A549 (cell line): ENCODE data around the gene CCDC9. TPM values are rescaled to one million over a fixed set of nuclear protein-coding genes. Genes with fewer than 3 reads are reported as not detected.

Experiments used
- ATAC-seq, 2 experiments: fragments of 200-7000 bp in 1 of 2; fragments of >200 bp in 1 of 2; cut with Nextera tagmentation in 1 of 2; cut with Tn5 transposase in 1 of 2; 3 replicates each; pipeline versions ENCODE4 v1.8.0 to v1.9.1; 2018 to 2020; ENCODE audit warnings: mild to moderate bottlenecking in 1 of 2, moderate library complexity in 1 of 2
- CTCF ChIA-PET: fragments of 300-600 bp; sonication (Branson Sonifier 250); formaldehyde crosslinking; extraction: SDS; loops from one replicate; lab custom pipeline; 2021; ENCODE audit warnings: antibody characterized with exemption, inconsistent platforms; lab: Yijun Ruan, JAX
- POLR2A ChIA-PET: fragments of 350-600 bp; formaldehyde crosslinking; extraction: SDS; loops from one replicate; lab custom pipeline; 2021; ENCODE audit warnings: antibody characterized with exemption, inconsistent platforms; lab: Yijun Ruan, JAX
- DNase-seq, 2 experiments: peaks; one replicate each; pipeline versions ENCODE4 v3.0.0 to v3.0.0-alpha.2; 2011 to 2016; ENCODE audit warnings: low read depth in 1 of 2, low spot score in 1 of 2
- FAIRE-seq: peaks from 2 replicates; lab custom pipeline; 2011; peaks lifted over from hg19 to GRCh38; lab: Jason Lieb, UNC
- H3K27ac ChIP-seq, 2 experiments: fragments of >200 bp; sonication (Bioruptor Twin); formaldehyde crosslinking; 3 replicates each; pipeline ENCODE4 v1.5.1; 2016 to 2017
- H3K4me1 ChIP-seq: fragments of >200 bp; sonication (Bioruptor Twin); formaldehyde crosslinking; 3 replicates; pipeline ENCODE4 v1.6.1; 2016
- H3K4me2 ChIP-seq: fragments of >200 bp; sonication (Bioruptor Twin); formaldehyde crosslinking; 3 replicates; pipeline ENCODE4 v1.6.1; 2016
- H3K4me3 ChIP-seq: fragments of >200 bp; sonication (Bioruptor Twin); formaldehyde crosslinking; 3 replicates; pipeline ENCODE4 v1.5.1; 2016
- H3K9me3 ChIP-seq: fragments of >200 bp; sonication (Bioruptor Twin); formaldehyde crosslinking; 3 replicates; pipeline ENCODE4 v1.6.1; 2016
- BHLHE40 ChIP-seq: IDR thresholded peaks from 2 replicates; pipeline ENCODE4 v1.6.1; 2012; ENCODE audit warnings: low read depth, low read length, inconsistent platforms
- CBX2 ChIP-seq: fragments of 200-600 bp; sonication (generic); IDR thresholded peaks from 2 replicates; pipeline ENCODE4 v1.6.1; 2016; ENCODE audit warnings: low read depth, mild to moderate bottlenecking, borderline replicate concordance
- CBX8 ChIP-seq: fragments of 200-600 bp; sonication (generic); IDR thresholded peaks from 2 replicates; pipeline ENCODE4 v1.6.1; 2016
- CHD4 ChIP-seq: fragments of 200-600 bp; sonication (generic); IDR thresholded peaks from 2 replicates; pipeline ENCODE4 v1.6.1; 2016; ENCODE audit warnings: antibody characterized with exemption, mild to moderate bottlenecking, borderline replicate concordance
- EHF ChIP-seq: fragments of 250-450 bp; sonication (Bioruptor Pico); IDR thresholded peaks from 2 replicates; pipeline ENCODE4 v1.5.0; 2020; ENCODE audit warnings: mild to moderate bottlenecking
- EHMT2 ChIP-seq: fragments of 200-600 bp; sonication (generic); IDR thresholded peaks from 2 replicates; pipeline ENCODE4 v1.6.1; 2016; ENCODE audit warnings: antibody characterized with exemption, low read depth, mild to moderate bottlenecking, moderate library complexity
- EP300 ChIP-seq, 2 experiments: fragments of >200 bp; sonication (Bioruptor Twin); formaldehyde crosslinking; IDR thresholded peaks; 2 replicates in 1 of 2; 3 replicates in 1 of 2; pipeline ENCODE4 v1.6.1; 2016 to 2017
- FOSB ChIP-seq: fragments of 250-450 bp; sonication (Bioruptor Pico); IDR thresholded peaks from 2 replicates; pipeline ENCODE4 v1.5.0; 2020; ENCODE audit warnings: mild to moderate bottlenecking, moderate library complexity
- FOSL2 ChIP-seq, 2 experiments: fragments of 450-650 bp in 1 of 2; fragments of >200 bp in 1 of 2; sonication (Bioruptor Twin) in 1 of 2; formaldehyde crosslinking; IDR thresholded peaks; 2 replicates each; pipeline versions ENCODE4 v1.5.0 to v1.6.1; 2016 to 2020; ENCODE audit warnings: mild to moderate bottlenecking in 1 of 2, moderate library complexity in 1 of 2
- HEYL ChIP-seq: fragments of 250-450 bp; sonication (Bioruptor Pico); IDR thresholded peaks from 2 replicates; pipeline ENCODE4 v1.8.0; 2021; ENCODE audit warnings: mild to moderate bottlenecking, moderate library complexity
- HOXA7 ChIP-seq: fragments of 250-450 bp; sonication (Bioruptor Pico); IDR thresholded peaks from 2 replicates; pipeline ENCODE4 v1.5.0; 2020; ENCODE audit warnings: mild to moderate bottlenecking, moderate library complexity
- HOXB13 ChIP-seq: fragments of 250-450 bp; sonication (Bioruptor Pico); IDR thresholded peaks from 2 replicates; pipeline ENCODE4 v1.5.0; 2020; ENCODE audit warnings: low read depth, mild to moderate bottlenecking, moderate library complexity
- MAFK ChIP-seq: fragments of 450-650 bp; IDR thresholded peaks from 2 replicates; pipeline ENCODE4 v1.6.1; 2014; ENCODE audit not compliant: partially characterized antibody
- MAZ ChIP-seq: fragments of 150-350 bp; IDR thresholded peaks from 2 replicates; pipeline ENCODE4 v1.6.1; 2014; ENCODE audit warnings: antibody characterized with exemption, low read depth, low read length, borderline replicate concordance
- MYC ChIP-seq: IDR thresholded peaks from 2 replicates; pipeline ENCODE4 v1.6.1; 2012; ENCODE audit warnings: mild to moderate bottlenecking, inconsistent platforms, low read length, improper control_type of control experiment, borderline replicate concordance
- NFE2L2 ChIP-seq: fragments of 150-350 bp; conservative IDR thresholded peaks from 2 replicates; pipeline ENCODE4 v1.6.1; 2014; ENCODE audit warnings: low read length
- NPAS2 ChIP-seq: fragments of 250-450 bp; sonication (Bioruptor Pico); IDR thresholded peaks from 2 replicates; pipeline ENCODE4 v1.8.0; 2022; ENCODE audit warnings: mild to moderate bottlenecking, moderate library complexity, borderline replicate concordance
- PHF8 ChIP-seq: fragments of 200-600 bp; sonication (generic); IDR thresholded peaks from 2 replicates; pipeline ENCODE4 v1.6.1; 2016; ENCODE audit warnings: low read depth, mild to moderate bottlenecking, antibody characterized with exemption, moderate library complexity, borderline replicate concordance
- POLR2AphosphoS2 ChIP-seq: conservative IDR thresholded peaks from 2 replicates; pipeline ENCODE4 v1.6.1; 2012; ENCODE audit warnings: low read length, improper control_type of control experiment, inconsistent platforms
- RAD21 ChIP-seq, 2 experiments: fragments of >200 bp in 1 of 2; sonication (Bioruptor Twin) in 1 of 2; formaldehyde crosslinking in 1 of 2; IDR thresholded peaks in 1 of 2; conservative IDR thresholded peaks in 1 of 2; 2 replicates in 1 of 2; 3 replicates in 1 of 2; pipeline ENCODE4 v1.6.1; 2012 to 2018; ENCODE audit warnings: inconsistent platforms in 1 of 2
- RARB ChIP-seq: fragments of 250-450 bp; sonication (Bioruptor Pico); IDR thresholded peaks from 2 replicates; pipeline ENCODE4 v1.8.0; 2021; ENCODE audit warnings: mild to moderate bottlenecking, moderate library complexity
- SREBF2 ChIP-seq: fragments of 450-650 bp; IDR thresholded peaks from 2 replicates; pipeline ENCODE4 v1.6.1; 2014; ENCODE audit warnings: mild to moderate bottlenecking, moderate library complexity
- TFCP2L1 ChIP-seq: fragments of 250-450 bp; sonication (Bioruptor Pico); IDR thresholded peaks from 2 replicates; pipeline ENCODE4 v1.5.0; 2021; ENCODE audit warnings: mild to moderate bottlenecking
- TP53 ChIP-seq: fragments of 250-450 bp; sonication (Bioruptor Pico); IDR thresholded peaks from 2 replicates; pipeline ENCODE4 v1.5.0; 2021; ENCODE audit warnings: mild to moderate bottlenecking, moderate library complexity
- ZC3H11A ChIP-seq: fragments of 450-650 bp; IDR thresholded peaks from 2 replicates; pipeline ENCODE4 v1.6.1; 2014; ENCODE audit warnings: antibody characterized with exemption, mild to moderate bottlenecking
- ZSCAN20 ChIP-seq: fragments of 250-450 bp; sonication (Bioruptor Pico); IDR thresholded peaks from 2 replicates; pipeline ENCODE4 v1.8.0; 2022; ENCODE audit warnings: mild to moderate bottlenecking, moderate library complexity
- WGBS: methylation state at CpG from one replicate; pipeline ENCODE4 v1.1.6; 2017; ENCODE audit errors: missing lambda C conversion rate; 5-methylcytosine and 5-hydroxymethylcytosine counted together
- polyA plus RNA-seq, 4 experiments: library from polyadenylated mRNA; depleted of rRNA in 3 of 4; stranded (reverse); fragments of >200 nt; fragmentation: RNase III in 1 of 4; extraction: RNeasy Plus Mini Kit Qiagen cat#74134 plus additional on column Dnase treatment in 1 of 4; gene quantifications; 2 replicates in 3 of 4; 3 replicates in 1 of 4; pipeline ENCODE4 v1.2.3, GENCODE V29; 2011 to 2017
- TF ChIP-seq, protein P1 (sequence below): fragments of >200 bp; sonication (Bioruptor Twin); formaldehyde crosslinking; IDR thresholded peaks from 3 replicates; pipeline ENCODE4 v1.6.1; 2016
- TF ChIP-seq, protein P2 (sequence below): IDR thresholded peaks from 2 replicates; pipeline ENCODE4 v1.6.1; 2012
- TF ChIP-seq, protein P3 (sequence below): fragments of 150-350 bp; IDR thresholded peaks from 2 replicates; pipeline ENCODE4 v1.6.1; 2014; ENCODE audit warnings: low read depth, mild to moderate bottlenecking, low read length
- TF ChIP-seq, protein P4 (sequence below): fragments of 250-450 bp; sonication (Bioruptor Pico); IDR thresholded peaks from 2 replicates; pipeline ENCODE4 v1.5.0; 2021; ENCODE audit warnings: mild to moderate bottlenecking, moderate library complexity, borderline replicate concordance
- TF ChIP-seq, protein P5 (sequence below): fragments of >200 bp; sonication (Bioruptor Twin); formaldehyde crosslinking; IDR thresholded peaks from 2 replicates; pipeline ENCODE4 v1.6.1; 2016

The CCDC9 gene
- polyA plus RNA-seq, 2 of the 4 experiments (the other 2 are of a cell fraction): 9.4 to 24.6 TPM

DNA sequence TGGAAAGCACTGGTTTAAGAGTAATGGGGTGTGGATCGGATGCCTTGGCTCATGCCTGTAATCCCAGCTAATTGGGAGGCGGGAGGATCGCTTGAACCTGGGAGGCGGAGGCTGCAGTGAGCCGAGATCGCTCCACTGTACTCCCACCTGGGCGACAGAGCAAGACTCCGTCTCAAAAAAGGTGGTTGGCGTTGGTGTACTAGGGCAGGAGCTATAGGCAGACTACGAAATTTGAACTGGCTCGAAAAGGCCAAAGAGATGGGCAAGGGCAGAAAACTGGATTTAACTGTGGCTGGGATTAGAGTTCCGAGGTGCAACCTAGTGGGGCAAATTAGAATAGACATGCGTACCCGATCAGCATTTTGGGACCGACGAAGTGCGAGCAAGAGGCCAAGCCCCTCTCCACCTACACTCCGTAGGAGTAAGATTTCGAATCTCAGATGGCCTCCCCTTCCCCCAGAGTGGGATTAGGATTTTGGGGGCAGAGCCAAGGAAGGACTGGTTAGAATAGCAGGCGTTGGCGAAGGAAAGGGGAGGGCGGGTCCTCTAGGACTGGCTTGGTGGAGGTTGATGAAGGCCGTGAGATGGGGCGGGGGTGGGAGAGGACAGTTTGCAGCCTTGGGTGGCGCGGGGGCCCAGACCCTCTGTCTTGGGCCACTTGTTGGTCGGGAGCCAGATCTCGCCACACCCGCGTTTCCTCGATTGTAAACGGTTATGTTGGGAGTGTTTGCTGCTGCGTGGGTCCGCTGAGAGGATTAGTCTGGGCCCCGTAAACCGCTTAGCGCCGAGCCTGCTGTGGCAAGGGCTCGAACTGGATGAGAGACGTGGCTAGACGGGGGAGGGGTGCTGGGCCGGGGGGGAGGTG, 16.4 kb downstream of the CCDC9 start:
- Histone ChIP-seq H3K27ac (peak overlapping the region; percentile 80 to 90), H3K9me3 (no peaks in the 10 kb centered on the region), H3K4me2 (peak overlapping the region; percentile 89), H3K4me3 (peak overlapping the region; percentile 59), H3K4me1 (peaks cover 15% of the 10 kb centered on the region)
- CTCF ChIA-PET: interaction anchor here (0.6 to 7.2 kb wide), 8 partner anchors 12 to 259 kb away, joined by 3 to 32 read pairs (median 4); partner anchors contain the start of gene CCDC9
- WGBS: 53% methylated on average over 35 of the region's 42 CpGs
- FAIRE-seq: no peak
- peak in 1 of 2 experiments; percentile 0; a peak in 4 of 6 replicates for ATAC-seq
- POLR2A ChIA-PET: interaction anchor here (1.0 kb wide), 1 partner anchor 16 kb away, joined by 3 read pairs; no protein-coding TSS in a partner anchor
- no peak for TF ChIP-seq RARB
- TF ChIP-seq BHLHE40: no peak
- peak; percentile 28 for TF ChIP-seq POLR2AphosphoS2
- TF ChIP-seq TP53 (CRISPR knock-in tag): peak; percentile 17; the same call in 1 of the 2 replicates
- TF ChIP-seq CBX8: no peak
- TF ChIP-seq, protein P1, sequence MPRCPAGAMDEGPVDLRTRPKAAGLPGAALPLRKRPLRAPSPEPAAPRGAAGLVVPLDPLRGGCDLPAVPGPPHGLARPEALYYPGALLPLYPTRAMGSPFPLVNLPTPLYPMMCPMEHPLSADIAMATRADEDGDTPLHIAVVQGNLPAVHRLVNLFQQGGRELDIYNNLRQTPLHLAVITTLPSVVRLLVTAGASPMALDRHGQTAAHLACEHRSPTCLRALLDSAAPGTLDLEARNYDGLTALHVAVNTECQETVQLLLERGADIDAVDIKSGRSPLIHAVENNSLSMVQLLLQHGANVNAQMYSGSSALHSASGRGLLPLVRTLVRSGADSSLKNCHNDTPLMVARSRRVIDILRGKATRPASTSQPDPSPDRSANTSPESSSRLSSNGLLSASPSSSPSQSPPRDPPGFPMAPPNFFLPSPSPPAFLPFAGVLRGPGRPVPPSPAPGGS: no peak
- TF ChIP-seq EP300 (IDR thresholded peaks at IDR 0.05): no peak
- TF ChIP-seq ZSCAN20 (CRISPR knock-in tag): no peak
- no peak for TF ChIP-seq CHD4
- peak; percentile 53; the same call in 1 of the 2 replicates for TF ChIP-seq TFCP2L1 (CRISPR knock-in tag)
- TF ChIP-seq, protein P2, sequence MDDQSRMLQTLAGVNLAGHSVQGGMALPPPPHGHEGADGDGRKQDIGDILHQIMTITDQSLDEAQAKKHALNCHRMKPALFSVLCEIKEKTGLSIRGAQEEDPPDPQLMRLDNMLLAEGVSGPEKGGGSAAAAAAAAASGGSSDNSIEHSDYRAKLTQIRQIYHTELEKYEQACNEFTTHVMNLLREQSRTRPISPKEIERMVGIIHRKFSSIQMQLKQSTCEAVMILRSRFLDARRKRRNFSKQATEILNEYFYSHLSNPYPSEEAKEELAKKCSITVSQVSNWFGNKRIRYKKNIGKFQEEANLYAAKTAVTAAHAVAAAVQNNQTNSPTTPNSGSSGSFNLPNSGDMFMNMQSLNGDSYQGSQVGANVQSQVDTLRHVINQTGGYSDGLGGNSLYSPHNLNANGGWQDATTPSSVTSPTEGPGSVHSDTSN: 0 out of 2 replicates have a peak, but pooled peaks have one; percentile 9
- no peak for TF ChIP-seq EHMT2
- no peak for TF ChIP-seq RAD21 (conservative IDR thresholded peaks at IDR 0.05 in 1 of 2, IDR thresholded peaks at IDR 0.05 in 1 of 2)
- TF ChIP-seq ZC3H11A: no peak
- TF ChIP-seq, protein P3, sequence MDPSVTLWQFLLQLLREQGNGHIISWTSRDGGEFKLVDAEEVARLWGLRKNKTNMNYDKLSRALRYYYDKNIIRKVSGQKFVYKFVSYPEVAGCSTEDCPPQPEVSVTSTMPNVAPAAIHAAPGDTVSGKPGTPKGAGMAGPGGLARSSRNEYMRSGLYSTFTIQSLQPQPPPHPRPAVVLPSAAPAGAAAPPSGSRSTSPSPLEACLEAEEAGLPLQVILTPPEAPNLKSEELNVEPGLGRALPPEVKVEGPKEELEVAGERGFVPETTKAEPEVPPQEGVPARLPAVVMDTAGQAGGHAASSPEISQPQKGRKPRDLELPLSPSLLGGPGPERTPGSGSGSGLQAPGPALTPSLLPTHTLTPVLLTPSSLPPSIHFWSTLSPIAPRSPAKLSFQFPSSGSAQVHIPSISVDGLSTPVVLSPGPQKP: no peak
- no peak for TF ChIP-seq EHF (CRISPR knock-in tag)
- no peak for TF ChIP-seq NPAS2 (CRISPR knock-in tag)
- TF ChIP-seq, protein P4, sequence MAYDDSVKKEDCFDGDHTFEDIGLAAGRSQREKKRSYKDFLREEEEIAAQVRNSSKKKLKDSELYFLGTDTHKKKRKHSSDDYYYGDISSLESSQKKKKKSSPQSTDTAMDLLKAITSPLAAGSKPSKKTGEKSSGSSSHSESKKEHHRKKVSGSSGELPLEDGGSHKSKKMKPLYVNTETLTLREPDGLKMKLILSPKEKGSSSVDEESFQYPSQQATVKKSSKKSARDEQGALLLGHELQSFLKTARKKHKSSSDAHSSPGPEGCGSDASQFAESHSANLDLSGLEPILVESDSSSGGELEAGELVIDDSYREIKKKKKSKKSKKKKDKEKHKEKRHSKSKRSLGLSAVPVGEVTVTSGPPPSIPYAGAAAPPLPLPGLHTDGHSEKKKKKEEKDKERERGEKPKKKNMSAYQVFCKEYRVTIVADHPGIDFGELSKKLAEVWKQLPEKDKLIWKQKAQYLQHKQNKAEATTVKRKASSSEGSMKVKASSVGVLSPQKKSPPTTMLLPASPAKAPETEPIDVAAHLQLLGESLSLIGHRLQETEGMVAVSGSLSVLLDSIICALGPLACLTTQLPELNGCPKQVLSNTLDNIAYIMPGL (CRISPR knock-in tag): no peak
- no peak for TF ChIP-seq SREBF2
- TF ChIP-seq MAZ: 0 out of 2 replicates have a peak, but pooled peaks have one; percentile 23
- TF ChIP-seq PHF8: no peak
- TF ChIP-seq, protein P5, sequence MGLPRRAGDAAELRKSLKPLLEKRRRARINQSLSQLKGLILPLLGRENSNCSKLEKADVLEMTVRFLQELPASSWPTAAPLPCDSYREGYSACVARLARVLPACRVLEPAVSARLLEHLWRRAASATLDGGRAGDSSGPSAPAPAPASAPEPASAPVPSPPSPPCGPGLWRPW: no peak
- no peak for TF ChIP-seq NFE2L2
- no peak for TF ChIP-seq HOXB13 (CRISPR knock-in tag)
- no peak for TF ChIP-seq HEYL (CRISPR knock-in tag)
- no peak; the same call in 1 of the 2 replicates for TF ChIP-seq HOXA7 (CRISPR knock-in tag)
- TF ChIP-seq MYC: no peak
- TF ChIP-seq FOSL2 (IDR thresholded peaks at IDR 0.05): no peak
- TF ChIP-seq FOSL2 (CRISPR knock-in tag; IDR thresholded peaks at IDR 0.05): no peak
- no peak for TF ChIP-seq CBX2
- no peak for TF ChIP-seq MAFK
- no peak for TF ChIP-seq FOSB (CRISPR knock-in tag)
- DNase-seq: no peak
